IPS DF 6.9 (cell line): ENCODE results near the gene MBD3.

Experiments
- DNase-seq: peaks from one replicate; pipeline ENCODE4 v3.0.0-alpha.2; 2013; ENCODE audit warnings: low read depth, low spot score
- H3K27ac ChIP-seq: one replicate; pipeline ENCODE4 v1.5.1; 2013; ENCODE audit warnings: low read length, control low read depth
- H3K27me3 ChIP-seq: 2 replicates; pipeline ENCODE4 v1.6.1; 2013; ENCODE audit warnings: mild to moderate bottlenecking, low read length; ENCODE audit not compliant: control insufficient read depth, insufficient read depth
- H3K36me3 ChIP-seq: 2 replicates; pipeline ENCODE4 v1.6.1; 2013; ENCODE audit warnings: low read length; ENCODE audit not compliant: control insufficient read depth, insufficient read depth
- H3K4me1 ChIP-seq: 2 replicates; pipeline ENCODE4 v1.6.1; 2013; ENCODE audit warnings: low read length; ENCODE audit not compliant: control insufficient read depth, insufficient read depth
- H3K4me3 ChIP-seq: 2 replicates; pipeline ENCODE4 v1.5.1; 2013; ENCODE audit warnings: mild to moderate bottlenecking, low read length
- H3K9me3 ChIP-seq: 2 replicates; pipeline ENCODE4 v1.6.1; 2013; ENCODE audit warnings: low read length, inconsistent platforms; ENCODE audit not compliant: control insufficient read depth, insufficient read depth
- WGBS: extraction: QIAGEN DNeasy Blood & Tissue Kit; methylation state at CpG from one replicate; pipeline ENCODE4 v1.1.7; 2013; ENCODE audit warnings: mixed read lengths, missing lambda C conversion rate; ENCODE audit not compliant: insufficient read length, insufficient coverage; 5-methylcytosine and 5-hydroxymethylcytosine counted together

Gene MBD3

DNA sequence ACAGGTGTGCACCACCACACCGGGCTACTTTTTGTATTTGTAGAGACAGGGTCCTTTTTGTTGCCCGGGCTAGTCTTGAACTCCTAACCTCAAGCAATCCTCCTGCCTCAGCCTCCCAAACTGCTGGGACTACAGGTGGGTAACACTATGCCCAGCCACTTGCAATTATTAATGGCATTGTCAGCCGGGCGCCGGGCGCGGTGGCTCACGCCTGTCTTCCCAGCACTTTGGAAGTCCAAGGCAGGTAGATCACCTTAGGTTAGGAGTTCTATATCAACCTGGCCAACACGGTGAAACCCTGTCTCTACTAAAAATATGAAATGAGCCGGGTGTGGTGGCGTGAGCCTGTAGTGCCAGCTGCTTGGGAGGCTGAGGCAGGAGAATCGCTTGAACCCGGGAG is 21.8 kb downstream of the MBD3 start:
- Histone ChIP-seq H3K27ac (no peak overlapping the region), H3K27me3 (peaks cover 5% of the 10 kb centered on the region; the same call in 1 of the 2 replicates), H3K9me3 (no peaks in the 10 kb centered on the region), H3K36me3 (no peaks in the 10 kb centered on the region), H3K4me1 (peaks cover under 1% of the 10 kb centered on the region), H3K4me3 (no peak overlapping the region)
- WGBS: no CpG with 5 or more reads among the region's 13 CpGs
- DNase-seq: no peak

DNA sequence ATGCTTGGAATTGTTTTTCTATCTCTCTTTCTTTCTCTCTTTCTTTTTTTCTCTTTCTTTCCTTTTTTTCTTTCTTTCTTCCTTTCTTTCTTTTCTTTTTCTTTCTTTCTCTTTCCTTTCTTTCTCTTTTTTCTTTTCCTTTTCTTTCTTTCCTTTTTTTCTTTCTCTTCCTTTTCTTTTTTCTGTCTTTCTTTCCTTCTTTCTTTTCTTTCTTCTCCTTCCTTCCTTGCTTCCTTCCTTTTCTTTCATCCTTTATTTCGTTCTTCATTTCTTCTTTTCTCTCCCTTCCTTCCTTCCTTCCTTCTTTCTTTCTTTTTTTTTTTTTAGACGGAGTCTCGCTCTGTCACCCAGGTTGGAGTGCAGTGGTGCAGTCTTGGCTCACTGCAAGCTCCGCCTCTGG is 22.7 kb downstream of the MBD3 start:
- 100% methylated on average over 1 of the region's 4 CpGs for WGBS
- Histone ChIP-seq H3K9me3 (no peaks in the 10 kb centered on the region), H3K27ac (no peak overlapping the region), H3K4me1 (peaks cover 4% of the 10 kb centered on the region), H3K36me3 (no peaks in the 10 kb centered on the region), H3K4me3 (no peak overlapping the region), H3K27me3 (peaks cover 5% of the 10 kb centered on the region; the same call in 1 of the 2 replicates)
- no peak for DNase-seq

DNA sequence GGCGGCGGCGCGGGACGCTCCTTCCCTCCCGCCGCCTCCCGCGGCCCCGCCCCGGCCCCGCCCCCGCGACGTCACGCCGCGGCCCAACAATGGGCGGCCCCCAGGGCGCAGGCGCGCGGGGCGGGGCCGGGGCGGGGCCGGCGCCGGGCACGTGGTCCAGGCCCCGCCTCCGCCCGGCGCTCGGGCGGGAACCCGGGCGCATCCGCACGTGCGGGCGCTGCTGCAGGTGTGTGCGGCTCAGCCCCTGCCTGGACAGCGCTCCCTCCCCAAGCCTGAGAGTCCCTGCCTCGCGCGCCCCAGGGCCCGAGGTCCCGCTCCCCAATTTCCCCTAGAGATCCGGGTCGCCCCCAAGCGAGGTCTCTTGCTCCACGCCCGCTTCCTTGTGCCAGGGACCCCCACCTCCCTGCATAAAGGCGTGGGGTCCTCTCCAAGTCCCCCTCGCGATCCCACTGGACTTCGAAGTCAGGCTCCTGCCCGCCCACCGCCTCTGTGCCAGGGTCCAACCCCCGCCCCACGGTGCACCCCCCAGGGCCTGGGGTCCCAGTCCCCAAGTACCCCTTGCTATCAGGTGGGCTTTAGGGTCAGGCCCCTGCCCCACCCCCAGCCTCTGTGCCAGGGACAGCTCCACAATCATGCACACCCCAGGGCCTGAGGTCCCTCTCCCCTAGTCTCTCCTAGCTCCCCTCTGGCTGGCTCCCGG is 24.2 kb downstream of the MBD3 start, which contains the start of gene MEX3D:
Gene MEX3D (minus strand): TSS at position 6 of the 700 bp plus-strand sequence. CDS start 267 bp downstream, outside the sequence.
- WGBS: no CpG with 5 or more reads among the region's 63 CpGs
- Histone ChIP-seq H3K27me3 (peaks cover 5% of the 10 kb centered on the region; the same call in 1 of the 2 replicates), H3K4me1 (peaks cover 4% of the 10 kb centered on the region), H3K27ac (no peak within 1 kb of the TSS), H3K4me3 (peak within 1 kb of the TSS; percentile 96), H3K36me3 (no peaks in the 10 kb centered on the region), H3K9me3 (no peaks in the 10 kb centered on the region)
- no peak for DNase-seq

DNA sequence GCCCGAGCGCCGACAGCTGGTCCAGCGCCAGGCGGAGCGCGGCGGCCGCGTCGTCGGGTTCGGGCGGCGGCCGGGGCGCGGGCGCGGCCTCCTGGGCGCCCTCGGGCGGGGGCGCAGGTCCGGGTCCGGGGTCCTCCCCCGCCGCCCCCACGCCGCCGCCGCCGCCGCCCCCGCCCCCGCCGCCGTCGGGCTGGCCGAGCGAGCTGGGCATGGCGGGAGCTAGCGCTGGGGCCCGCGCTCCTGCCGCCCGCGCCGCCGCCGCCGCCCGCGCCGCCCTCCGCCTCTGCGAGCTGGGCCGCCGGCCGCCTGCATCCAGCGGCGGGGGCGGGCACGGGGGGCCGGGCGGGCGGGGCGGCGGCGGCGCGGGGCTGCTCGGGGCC is 24.8 kb downstream of the MBD3 start:
- H3K27ac ChIP-seq: no peak overlapping the region
- no peaks in the 10 kb centered on the region for H3K36me3 ChIP-seq
- DNase-seq: no peak
- no peaks in the 10 kb centered on the region for H3K9me3 ChIP-seq
- H3K27me3 ChIP-seq: peaks cover 5% of the 10 kb centered on the region; the same call in 1 of the 2 replicates
- peaks cover 4% of the 10 kb centered on the region for H3K4me1 ChIP-seq
- no CpG with 5 or more reads among the region's 73 CpGs for WGBS
- H3K4me3 ChIP-seq: peak overlapping the region; percentile 96; the same call in 1 of the 2 replicates

DNA sequence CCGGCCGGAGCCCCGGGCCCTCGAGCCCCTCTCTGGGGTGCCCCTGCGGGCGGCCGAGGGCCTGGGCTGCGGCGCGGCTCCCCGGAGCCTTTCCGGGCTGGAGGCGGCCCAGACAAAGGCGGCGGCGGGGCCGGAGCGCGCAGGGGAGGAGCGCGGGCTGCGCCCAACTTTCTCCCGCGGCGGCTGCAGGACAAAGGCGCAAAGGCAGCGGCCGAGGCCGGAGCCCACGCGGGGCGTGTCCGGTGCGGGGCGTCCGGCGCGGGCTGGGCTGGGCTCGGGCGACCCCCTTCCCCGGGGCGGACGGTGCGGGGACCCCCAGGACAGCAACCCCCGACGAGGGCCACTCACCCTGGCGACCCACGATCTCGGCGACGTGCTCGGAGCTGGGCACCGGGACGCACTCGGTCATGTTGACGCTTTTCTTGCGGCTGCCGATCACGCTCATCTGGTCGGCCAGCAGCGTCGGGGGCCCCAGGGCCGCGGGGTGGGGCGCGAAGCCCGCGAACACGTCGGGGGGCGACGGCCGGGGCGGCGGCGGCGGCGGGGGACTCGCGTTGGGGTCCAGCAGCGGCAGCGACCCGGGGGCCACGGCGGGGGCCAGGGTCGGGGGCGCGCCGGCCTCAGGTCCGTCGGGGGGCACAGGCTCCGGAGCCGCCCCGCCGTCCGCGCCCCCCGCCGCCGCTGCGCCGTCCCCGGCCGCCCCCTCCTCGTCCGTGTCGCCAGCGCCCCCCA is 25.4 kb downstream of the MBD3 start:
- no CpG with 5 or more reads among the region's 108 CpGs for WGBS
- no peaks in the 10 kb centered on the region for H3K9me3 ChIP-seq
- no peak overlapping the region for H3K27ac ChIP-seq
- peak overlapping the region; percentile 96 for H3K4me3 ChIP-seq
- H3K27me3 ChIP-seq: peaks cover 5% of the 10 kb centered on the region; the same call in 1 of the 2 replicates
- DNase-seq: no peak
- peaks cover 4% of the 10 kb centered on the region for H3K4me1 ChIP-seq
- H3K36me3 ChIP-seq: no peaks in the 10 kb centered on the region

DNA sequence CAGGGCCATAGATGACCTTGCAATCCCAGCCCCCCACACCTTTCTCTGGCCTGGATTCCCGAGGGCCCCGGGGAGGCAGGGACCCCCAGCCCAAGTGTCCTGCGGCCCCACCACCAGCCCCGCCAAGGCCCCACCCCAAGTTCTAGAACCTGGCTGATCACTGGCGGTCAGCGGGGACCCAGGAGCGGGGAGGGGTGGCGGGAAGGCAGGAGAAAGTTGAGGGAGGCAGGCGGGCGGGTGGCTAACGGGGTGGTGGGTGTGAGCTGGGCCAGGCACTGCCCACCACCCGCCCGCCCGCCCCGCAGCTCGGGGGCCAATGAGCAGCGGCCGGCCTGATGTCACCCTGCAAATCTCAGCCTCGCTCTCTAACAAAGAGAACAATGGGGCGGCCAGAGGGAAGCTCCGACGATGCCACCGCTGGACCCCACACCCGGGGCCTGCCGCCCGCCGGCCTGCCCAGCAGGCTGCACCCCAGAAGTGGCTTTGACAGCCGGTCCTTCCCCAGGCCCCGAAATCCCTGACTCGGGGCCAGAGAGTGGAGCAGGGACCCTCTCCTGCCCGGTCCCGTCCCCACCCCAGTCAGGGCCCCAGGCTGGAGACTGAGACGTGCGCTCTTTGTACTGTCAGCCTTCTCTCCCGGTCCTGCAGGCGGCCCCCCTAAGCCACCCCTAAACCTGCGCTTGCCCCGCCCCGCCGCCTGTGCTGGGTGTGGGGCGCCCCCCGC is 26.1 kb downstream of the MBD3 start:
- peaks cover 5% of the 10 kb centered on the region; the same call in 1 of the 2 replicates for H3K27me3 ChIP-seq
- DNase-seq: no peak
- H3K9me3 ChIP-seq: no peaks in the 10 kb centered on the region
- peak overlapping the region; percentile 96 for H3K4me3 ChIP-seq
- H3K27ac ChIP-seq: no peak overlapping the region
- peaks cover 4% of the 10 kb centered on the region for H3K4me1 ChIP-seq
- no CpG with 5 or more reads among the region's 42 CpGs for WGBS
- no peaks in the 10 kb centered on the region for H3K36me3 ChIP-seq

DNA sequence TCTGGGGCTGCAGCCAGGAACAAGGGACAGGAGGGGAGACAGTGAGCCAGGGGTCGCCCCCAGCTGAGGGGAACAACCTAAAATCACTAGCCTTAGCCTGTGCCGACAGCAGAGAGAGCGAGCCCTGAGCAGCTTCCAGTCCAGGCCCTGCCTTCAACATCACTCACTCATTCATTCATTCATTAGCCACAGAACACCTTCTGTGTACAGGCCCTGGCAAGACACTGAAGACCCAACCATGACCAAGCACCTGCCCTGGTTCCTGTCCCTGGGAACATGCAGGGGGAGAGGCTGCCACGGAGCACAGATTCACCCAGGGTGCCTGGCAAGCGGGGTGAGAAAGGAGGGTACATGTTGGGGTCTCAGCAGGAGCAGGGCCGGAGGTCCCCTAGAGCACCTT is 29.4 kb downstream of the MBD3 start:
- DNase-seq: no peak
- WGBS: no CpG with 5 or more reads among the region's 6 CpGs
- no peak overlapping the region for H3K27ac ChIP-seq
- no peaks in the 10 kb centered on the region for H3K9me3 ChIP-seq
- peaks cover 4% of the 10 kb centered on the region for H3K4me1 ChIP-seq
- no peak overlapping the region for H3K4me3 ChIP-seq
- H3K36me3 ChIP-seq: peaks cover 8% of the 10 kb centered on the region
- no peaks in the 10 kb centered on the region for H3K27me3 ChIP-seq

DNA sequence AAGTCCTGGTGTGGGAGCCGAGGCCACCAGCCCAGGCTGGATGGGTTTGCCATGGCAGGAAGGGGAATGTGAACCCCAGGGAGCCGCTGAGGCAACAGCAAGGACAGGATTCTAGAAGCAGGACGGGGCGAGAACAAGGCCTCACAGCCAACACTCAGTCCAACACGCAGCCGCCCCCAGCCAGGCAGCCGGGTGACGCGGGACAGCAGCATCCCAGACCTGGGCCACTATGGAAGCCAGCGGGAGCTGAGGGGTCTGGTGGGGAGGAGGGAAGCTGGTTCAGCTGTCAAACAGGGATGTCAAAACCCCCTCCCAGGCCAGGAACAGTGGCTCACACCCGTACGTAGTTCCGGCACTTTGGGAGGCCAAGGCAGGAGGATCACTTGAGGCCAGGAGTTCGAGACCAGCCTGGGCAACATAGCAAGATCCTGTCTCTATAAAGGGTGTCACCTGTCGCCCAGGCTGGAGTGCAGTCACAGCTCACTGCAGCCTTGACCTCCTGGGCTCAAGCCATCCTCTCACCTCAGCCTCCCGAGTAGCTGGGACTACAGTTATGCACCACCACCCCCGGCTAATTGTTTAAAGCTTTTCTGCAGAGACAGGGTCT is 31.3 kb downstream of the MBD3 start:
- DNase-seq: no peak
- H3K36me3 ChIP-seq: peaks cover 10% of the 10 kb centered on the region

DNA sequence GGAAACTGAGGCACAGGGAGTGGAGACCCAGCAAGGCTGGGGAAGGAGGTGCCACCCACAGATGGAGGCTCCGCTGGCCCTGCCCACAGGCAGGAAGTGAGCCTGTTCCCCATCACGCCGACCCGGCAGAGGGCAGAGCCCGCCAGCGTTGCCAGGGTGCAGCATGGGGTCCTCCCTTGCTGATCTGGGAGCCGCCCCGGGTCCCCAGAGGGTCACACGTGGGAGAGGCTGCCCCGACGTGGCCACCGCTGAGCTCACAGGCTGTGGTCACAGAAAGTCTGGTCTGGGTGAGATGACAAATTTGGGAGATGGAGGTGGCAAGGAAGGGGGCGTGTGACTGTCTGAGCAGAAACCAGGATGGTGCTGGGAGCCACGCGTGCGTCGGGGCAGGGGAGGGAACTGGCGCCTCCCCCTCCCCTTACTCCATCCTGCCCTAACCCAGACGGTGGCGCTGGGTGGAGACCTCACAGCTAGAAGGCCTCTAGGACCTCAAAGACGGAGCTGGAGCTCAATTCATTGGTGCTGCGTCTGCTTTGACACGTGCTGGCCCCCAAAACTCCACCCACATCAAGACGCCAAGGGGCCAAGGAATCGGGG is 32.3 kb downstream of the MBD3 start:
- Histone ChIP-seq H3K27me3 (no peaks in the 10 kb centered on the region), H3K4me3 (no peak overlapping the region), H3K4me1 (no peaks in the 10 kb centered on the region), H3K9me3 (no peaks in the 10 kb centered on the region), H3K36me3 (peaks cover 19% of the 10 kb centered on the region), H3K27ac (no peak overlapping the region)
- no peak for DNase-seq
- WGBS: no CpG with 5 or more reads among the region's 25 CpGs

More for the DNA sequence above, 31.3 kb downstream of the MBD3 start:
- Histone ChIP-seq H3K4me3 (no peak overlapping the region), H3K9me3 (no peaks in the 10 kb centered on the region), H3K27me3 (no peaks in the 10 kb centered on the region), H3K4me1 (peaks cover 4% of the 10 kb centered on the region), H3K27ac (no peak overlapping the region)
- no CpG with 5 or more reads among the region's 17 CpGs for WGBS

DNA sequence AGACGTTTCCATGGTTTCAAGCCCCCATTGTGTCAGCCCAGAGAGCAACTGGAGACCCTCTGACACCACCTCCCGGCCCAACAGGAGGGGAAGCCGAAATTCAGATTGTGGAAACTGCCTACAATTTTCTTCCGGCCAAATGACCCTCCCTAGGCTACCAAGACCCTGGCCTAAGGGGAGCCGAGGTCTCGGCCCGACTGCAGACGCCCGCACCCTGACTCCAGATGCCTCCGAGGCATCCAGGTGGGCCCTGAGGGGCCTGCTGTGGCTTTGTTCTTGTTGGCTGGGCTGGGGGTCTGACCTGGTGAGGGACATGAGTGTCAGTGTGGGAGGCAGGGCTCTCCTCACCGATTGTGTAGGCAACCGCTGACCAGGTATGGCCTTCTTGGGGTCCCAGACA is 34.1 kb downstream of the MBD3 start:
- no peak overlapping the region for H3K4me3 ChIP-seq
- no CpG with 5 or more reads among the region's 12 CpGs for WGBS
- H3K36me3 ChIP-seq: peaks cover 19% of the 10 kb centered on the region

More for the DNA sequence above, 34.1 kb downstream of the MBD3 start:
- DNase-seq: no peak
- H3K27ac ChIP-seq: no peak overlapping the region
- H3K4me1 ChIP-seq: no peaks in the 10 kb centered on the region
- no peaks in the 10 kb centered on the region for H3K9me3 ChIP-seq
- H3K27me3 ChIP-seq: no peaks in the 10 kb centered on the region
